HG03095 (cell line): ENCODE data around the gene TIMM29.

Experiments used
- ATAC-seq: cut with Tn5 transposase; IDR thresholded peaks from one replicate; pipeline ENCODE4 v1.9.1; 2021; ENCODE audit warnings: moderate library complexity; ENCODE audit not compliant: unreplicated experiment

TIMM29 gene

DNA sequence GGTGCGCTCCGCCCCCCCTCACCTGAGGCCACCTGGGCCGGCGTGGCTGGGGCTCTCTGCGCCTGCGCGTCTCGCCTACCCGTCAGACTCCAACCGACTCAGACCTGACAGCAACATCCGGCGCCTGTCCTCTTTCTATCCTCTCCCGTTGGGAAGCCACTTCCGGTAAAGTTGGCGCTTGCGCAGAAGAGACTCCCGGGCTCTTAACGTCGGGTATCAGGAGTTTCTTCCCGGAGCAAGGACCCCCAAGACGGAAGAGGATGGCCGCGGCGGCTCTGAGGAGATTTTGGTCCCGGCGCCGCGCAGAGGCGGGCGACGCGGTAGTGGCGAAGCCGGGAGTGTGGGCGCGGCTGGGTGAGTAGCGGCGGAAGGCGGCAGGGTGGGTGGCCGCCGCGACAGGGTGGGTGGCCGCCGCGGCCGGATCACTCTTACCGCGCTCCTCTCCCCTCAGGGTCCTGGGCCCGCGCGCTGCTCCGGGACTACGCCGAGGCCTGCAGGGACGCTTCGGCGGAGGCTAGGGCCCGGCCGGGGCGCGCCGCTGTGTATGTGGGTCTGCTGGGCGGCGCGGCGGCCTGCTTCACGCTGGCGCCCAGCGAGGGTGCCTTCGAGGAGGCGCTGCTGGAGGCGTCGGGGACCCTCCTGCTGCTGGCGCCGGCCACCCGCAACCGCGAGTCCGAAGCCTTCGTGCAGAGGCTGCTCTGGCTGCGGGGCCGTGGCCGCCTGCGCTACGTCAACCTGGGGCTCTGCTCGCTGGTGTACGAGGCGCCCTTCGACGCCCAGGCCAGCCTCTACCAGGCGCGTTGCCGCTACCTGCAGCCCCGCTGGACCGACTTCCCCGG, at the start of gene TIMM29, which contains the start of gene YIPF2:
TSS of gene TIMM29 (plus strand) at position 249 of the 839 bp plus-strand sequence. CDS start at position 261, 12 bp downstream.
TSS of gene YIPF2 (minus strand) at position 77 of the 839 bp plus-strand sequence. CDS start 229 bp downstream, outside the sequence.
- peak; percentile 67 for ATAC-seq

DNA sequence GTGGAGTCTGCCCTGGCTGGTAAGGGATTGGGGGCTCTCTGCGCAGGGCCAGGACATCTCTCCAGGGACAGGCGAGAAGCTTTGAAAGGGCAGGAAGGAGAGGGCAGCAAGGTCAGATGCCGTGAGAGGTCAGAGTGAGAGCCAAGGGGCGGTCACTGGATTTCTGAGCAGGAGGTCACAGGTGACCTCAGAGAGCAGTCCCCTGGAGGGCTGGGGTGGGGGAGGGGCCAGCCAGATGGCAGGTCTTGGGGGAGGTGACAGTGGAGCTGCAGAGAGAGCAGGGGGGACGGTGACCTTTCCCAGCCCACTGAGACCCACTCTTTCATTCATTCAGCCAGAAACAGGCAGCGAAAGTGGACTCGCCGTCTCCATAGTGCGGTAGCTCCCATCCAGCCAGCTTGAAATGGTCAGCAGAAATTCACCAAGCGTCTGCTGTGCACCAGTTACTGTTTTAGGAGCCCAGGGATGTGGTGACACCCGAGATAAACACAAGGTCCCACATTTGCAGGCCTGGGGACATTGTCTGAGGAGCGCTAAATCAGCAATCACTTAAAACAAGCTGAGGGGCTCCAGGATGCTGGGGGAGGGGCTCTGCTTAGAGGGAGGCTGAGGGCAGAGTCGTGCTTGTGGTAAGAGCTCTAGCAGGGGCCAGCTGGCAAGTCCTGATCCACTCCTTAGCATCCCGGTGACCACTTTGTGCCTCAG, 47.1 kb upstream of the TIMM29 start:
- no peak for ATAC-seq

DNA sequence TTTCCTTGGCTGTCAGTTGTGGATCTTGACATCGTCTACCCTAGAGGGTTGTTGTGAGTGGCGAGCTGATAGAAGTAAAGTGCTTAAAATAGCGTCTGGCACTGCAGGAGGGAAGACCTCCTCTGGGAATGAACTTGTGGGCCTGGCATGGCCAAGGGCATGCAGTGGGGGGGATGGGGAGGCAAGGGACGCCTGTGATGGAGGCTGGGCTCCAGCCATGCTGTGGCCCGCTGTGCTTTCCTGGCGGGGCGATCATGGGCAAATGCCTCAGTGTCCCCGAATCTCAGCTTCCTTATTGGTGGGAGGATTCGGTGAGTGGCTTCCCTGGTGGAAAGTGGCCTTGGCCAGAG, 46.5 kb upstream of the TIMM29 start:
- no peak for ATAC-seq

DNA sequence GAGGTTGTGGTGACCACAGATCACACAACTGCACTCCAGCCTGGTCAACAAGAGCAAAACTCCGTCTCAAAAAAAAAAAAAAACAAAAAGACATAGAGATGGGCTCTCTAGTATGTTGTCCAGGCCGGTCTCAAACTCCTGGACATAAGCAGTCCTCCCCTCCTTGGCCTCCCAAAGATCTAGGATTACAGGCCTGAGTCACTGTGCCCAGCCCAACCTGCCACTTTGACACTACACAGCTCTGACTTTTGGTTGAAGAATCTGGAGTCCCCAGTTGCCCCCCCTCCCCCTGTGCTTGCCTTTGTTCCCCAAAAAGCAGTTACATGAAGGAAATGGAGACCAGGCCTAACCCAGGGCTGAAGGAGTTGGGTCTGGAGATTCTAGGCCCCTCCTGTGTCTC, 44.3 kb upstream of the TIMM29 start:
- no peak for ATAC-seq

DNA sequence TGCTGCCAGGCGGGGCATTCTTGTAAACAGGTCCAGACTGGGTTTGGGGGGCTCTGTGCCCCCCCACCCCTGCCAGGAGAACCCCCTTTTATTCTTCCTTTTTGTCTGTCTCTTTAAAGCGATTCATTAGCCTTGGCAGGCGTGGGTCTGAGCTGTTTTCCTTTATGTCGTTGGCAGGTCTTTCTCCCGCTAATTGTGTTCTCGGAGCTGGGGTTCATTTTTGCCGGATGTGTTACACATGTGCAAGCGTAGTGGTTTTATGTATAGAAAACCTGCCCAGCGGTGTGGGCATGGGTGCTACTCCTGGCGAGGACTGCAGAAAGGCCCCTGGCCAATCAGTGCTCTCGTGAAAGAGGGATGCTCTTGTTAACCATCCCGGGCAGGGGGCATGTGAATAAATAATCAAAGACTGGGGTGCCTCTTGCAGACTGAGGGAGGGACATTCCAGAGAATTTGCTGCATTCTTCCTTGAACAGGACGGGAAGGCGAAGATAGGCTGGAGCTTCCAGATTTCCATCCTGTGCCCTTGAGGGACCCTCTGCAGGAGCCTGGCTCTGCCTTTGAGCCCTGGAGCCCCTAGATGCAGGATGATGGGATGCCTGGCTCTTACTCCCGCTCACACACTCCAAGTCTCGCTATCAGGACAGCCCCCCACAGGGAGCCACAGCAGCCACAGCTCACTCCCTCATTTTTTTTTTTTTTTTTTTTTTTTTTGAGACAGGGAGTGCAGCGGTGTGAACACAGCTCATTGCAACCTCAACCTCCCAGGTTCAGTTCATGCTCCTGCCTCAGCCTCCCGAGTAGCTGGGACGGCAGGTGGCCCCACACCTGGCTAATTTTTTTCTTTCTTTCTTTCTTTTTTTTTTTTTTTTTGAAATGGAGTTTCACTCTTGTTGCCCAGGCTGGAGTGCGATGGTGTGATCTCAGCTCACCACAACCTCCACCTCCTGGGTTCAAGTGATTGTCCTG, 43.1 kb upstream of the TIMM29 start:
- no peak for ATAC-seq

DNA sequence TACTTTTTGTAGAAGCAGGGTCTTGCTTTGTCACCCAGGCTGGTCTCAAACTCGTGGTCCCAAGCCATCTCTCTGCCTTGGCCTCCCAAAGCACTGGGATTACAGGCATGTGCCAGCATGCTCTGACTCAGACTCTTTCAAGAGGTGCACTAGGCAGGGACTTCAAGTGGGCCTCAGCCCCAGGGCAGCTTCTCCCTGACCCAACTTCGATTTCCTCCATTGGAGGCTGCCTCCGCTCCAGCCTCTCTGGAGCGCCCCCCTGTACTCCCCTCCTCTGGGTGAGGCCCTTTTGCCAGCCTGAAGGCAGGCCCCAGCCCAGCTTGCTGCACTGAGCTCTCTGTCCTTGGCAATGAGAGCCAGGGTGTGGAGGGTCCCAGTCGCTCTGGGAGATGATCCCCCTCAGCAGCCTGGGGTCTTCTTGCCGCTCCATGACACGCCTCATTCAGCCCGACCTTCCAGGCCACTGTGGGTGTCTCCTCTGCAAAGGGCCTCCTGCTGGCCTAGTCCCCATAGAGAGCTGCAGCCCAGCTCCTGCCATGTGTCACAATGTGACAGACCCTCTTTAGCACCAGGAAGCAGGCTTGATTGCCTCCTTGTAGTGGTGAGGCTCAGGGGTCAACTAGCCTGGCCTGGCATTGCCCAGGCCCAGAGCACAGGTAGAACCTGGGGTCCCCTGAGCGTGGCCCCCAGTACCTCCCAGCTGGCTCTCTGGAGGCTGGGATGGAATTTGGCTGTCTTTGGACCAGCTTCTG, 40.8 kb upstream of the TIMM29 start:
- no peak for ATAC-seq

DNA sequence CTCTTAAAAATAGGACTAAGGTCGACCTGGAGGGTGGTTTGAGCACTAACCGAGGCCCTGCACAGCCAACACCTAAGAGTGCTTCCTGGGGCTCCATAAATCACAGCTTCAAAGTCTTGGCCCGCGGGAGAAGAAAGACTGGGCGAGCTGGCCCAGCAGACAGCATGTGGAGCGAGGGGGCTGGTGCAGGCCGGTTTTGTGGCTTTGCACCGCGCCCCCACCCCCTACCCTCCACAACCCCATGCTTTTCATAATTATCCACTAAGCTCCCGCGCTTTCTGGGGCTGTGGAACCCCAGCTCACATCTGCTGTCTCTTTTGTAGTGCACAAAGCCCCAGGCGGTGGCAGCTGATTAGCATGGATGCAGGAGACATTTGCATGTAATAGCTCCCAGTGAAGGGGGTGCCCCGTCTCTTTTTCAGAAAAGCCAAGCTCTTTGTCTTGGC, 40.2 kb upstream of the TIMM29 start:
- ATAC-seq = no peak

DNA sequence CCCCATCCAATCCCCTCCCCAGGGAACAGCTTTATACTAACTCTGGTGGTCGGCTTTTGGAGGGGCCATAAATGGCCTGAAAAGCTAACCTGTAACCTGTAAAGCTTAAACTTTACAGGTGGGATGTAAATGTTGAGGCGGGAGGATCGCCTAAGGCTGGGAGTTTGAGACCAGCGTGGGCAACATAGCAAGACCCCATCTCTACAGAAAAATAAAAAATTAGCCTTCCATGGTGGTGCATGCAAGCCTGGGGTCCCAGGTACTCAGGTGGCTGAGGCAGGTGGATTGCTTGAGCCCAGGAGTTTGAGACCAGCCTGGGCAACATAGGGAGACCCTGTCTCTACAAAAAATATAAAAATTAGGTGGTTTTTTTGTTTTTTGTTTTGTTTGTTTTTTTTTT, 38.7 kb upstream of the TIMM29 start:
- ATAC-seq = no peak

DNA sequence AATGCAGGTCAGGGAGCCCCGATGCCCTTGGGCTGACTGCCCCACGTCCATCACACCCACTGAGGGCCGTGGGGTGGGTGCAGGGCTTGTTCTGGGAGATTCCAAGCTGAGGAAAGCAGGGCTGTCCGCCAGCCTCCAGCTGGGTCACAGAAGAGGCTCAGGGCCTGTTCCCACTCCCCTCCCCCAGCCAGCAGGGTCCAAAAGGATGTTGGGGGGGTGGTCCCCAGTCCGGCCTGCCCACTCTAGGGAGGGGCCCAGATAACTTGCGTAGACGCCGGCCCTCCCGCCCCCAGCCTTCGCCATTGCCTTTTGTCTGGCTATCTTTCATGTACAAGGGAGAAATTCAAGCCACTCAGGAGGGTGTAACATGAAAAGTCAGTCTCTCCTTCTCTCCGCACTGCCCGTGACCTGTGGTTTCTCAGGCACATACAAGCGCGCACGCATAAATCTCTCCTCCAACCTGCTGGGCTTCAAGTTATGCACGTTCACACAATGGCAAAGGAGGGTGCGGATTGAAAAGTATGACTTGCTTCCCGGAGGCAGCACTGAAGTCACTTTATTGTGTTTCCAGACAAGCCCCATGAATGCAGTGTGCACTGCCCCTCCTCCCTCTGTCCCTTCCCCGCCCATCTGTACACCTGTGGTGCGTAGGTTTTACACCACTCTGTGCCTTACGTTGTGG, 37.1 kb upstream of the TIMM29 start:
- no peak for ATAC-seq

DNA sequence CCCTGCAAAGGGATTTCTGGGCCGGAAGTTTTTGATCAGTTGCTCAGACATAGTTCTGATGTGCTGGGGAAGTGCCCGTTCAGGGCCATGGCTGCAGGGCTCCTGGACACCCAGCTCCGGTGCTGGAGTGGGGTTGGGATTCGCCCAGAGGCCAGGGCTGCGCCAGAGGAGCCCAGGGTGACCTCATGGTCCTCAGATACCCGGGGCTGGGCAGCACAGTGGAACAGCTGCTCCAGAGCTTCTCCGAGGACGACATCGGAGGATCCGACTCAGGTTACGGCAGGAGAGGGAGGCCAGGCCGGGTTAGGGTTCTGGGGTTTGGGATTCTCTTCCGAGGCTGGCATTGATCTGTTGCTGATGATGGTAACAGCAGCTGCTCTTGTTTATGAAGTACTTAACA, 36.4 kb upstream of the TIMM29 start:
- no peak for ATAC-seq

DNA sequence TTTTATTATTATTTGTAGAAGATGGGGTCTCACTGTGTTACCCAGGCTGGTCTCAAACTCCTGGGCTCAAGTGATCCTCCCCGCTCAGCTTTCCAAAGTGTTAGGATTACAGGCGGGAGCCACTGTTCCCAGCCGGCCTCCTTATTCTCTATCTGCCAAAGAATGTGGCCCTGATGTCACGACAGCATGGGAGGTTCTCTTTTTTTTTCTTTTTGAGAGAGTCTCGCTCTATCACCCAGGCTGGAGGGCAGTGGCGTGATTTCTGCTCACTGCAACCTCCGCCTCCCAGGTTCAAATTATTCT, 33.7 kb upstream of the TIMM29 start:
- ATAC-seq = no peak

DNA sequence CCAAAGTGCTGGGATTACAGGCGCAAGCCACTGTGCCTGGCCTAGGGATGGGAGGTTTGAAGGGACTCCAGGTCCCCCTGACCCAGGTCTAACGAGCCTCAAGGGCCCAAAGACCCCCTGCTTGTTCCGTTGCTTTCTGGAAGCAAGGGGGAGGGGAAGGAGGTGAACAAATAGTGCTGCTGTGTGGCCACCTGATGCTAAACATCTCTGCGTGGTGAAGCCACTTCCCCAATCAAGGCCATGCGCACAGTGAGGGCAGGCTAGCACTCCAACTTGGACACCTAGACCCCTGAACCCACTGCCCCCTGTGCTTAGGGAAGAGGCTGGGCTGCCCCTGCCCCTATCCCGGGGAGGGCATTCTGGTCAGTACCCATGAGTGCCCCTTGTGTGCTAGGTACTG, 33.2 kb upstream of the TIMM29 start:
- no peak for ATAC-seq

DNA sequence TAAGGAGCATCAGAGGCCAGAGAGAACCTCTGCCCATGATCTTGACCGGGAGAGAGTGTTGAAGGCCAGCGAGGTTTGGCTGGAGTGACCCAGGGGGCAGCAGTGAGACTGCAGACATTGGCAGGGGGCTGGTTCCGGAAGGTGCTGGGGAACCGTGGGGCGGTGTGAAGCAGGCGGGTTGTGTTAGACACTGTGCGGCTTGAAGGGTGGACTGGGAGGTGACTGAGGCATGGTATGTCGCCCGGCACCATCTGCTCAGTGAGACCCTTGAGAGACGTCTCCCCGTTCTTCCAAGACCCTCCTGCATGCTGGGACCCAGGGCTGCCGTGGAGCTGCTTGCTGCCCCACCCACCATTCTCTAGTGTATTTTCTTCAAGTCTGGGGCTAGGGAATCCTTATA, 32.7 kb upstream of the TIMM29 start:
- ATAC-seq = no peak

DNA sequence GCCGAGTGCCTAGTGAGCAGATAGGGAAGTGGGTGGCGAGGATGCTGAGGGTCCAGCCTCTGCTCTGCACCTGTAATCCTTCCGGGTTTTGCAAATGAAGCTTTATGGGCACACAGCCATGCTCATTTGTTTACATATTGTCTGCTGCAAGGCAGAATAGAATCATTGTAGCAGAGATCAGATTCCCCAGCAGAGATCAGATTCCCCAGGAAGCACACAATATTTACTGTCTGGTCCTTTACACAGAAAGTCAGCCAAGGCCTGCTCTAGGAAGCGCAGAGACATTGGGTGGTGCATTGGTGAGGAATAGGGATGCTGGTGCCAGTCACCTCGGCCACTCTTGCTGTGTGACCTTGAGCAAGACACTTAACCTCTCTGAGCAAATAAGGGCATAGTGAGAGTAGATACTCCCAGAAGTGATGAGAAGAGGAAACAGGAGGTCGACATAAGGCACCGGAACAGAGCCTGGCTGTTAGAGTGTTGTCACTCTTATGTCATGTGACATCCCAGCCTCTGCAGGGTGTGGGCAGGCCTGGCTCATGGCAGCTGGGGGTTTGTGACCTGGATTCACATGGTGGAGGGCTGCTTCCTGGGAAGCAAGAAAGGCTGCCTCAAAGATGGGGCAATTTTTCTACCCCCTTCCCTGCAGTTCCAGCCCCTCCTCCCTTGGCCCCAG, 31.6 kb upstream of the TIMM29 start:
- no peak for ATAC-seq

DNA sequence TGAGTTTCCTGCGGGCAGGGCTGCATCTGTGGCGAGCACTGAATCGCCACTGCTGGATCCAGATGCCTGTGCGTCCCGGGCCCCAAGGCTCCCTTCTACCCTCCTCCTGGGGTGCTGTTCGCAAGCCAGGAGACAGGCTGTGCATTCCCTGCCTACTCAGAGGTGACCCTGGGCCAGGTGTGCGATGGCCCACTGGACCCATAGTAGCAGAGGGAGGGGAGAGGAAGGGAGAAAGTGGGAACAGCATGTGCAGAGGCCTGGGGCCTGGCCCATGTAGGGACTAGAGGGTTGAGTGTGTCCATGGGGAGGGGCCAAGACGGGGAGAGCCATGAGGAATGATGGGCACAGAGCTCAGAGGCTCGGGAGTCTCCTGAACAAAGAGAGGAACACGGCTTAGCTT, 30.0 kb upstream of the TIMM29 start:
- ATAC-seq = no peak

DNA sequence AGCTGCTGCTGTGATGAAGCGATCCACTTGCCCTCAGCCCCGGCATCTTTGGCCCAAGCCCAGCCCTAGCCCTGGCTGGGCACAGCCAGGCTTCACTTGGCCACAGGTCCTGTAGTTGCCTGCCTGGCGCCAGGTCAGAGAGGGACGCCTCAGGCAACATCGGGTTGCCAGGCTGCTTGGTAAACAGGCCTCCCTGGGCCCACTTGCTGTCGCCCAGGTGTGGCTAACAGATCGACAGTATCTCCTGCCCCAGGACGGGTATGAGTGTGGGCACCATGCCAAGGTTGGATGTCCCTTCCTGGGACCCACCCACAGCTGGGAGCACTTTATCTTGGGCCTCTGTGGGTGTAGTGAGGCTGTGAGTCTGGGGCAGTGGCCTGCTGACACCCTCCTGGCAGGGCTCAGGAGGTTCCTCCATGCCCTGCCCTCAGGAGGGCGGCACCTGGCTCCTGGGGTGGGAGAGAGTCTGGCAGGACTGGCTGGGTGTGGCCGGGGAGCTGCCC, 29.4 kb upstream of the TIMM29 start:
- ATAC-seq = no peak

DNA sequence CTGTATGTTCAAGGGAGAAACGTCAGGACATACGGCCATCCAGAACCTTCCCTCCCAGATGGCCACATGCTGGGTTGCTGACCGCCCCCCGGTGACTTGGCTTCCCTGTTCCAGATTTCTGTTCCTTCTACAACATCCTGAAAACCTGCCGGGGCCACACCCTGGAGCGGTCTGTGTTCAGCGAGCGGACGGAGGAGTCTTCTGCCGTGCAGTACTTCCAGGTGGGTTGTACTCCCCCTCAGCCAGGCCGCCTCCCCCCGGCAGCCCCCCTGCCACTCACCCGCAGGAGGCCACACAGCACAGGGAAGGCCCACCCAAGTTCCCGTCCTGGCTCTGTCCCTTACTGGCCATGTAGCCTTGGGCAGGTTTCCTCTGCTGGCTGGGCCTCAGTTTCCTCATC, 20.7 kb upstream of the TIMM29 start:
- no peak for ATAC-seq

DNA sequence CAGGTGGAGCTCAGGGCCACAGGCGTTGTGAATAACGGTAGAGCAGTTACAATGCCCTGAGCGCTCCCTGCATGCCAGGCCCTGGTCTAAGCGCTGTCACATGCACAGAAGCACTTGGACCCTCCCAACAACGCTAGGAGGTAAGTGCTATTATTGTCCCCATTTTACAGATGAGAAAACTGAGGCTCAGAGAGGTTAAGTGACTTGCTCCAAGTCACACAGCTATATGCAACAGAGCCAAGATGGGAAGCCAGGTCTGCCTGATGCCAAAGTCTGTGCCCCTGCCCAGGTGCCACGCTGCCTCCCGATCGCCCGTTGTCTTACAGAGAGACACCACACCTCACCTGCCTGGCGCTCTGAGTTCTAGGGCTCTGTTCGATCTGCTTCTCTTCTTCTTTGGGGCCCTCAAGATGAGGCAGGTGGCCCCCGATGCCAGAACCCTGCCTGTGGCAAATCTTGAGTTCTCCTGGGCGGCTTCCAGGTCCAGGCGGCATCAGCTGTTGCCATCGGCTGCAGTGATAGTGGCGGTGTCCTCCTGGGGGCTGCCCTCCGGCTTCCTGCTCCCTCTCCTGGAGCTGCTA, 20.1 kb upstream of the TIMM29 start:
- no peak for ATAC-seq
